Dendritic cell treated with granulocyte-macrophage colony-stimulating factor and Interleukin-4, amounts not matched to agents 40 ng/mL and 50 ng/mL, for 4 days (primary cell): ENCODE measurements around the gene MICU1.

Experiments used
- H3K27ac Mint-ChIP-seq: one replicate; pipeline ENCODE4 v1.8.0; 2022; ENCODE audit warnings: mild to moderate bottlenecking, mixed read lengths
- H3K27me3 Mint-ChIP-seq: one replicate; pipeline ENCODE4 v1.8.0; 2022; ENCODE audit warnings: mild to moderate bottlenecking, mixed read lengths
- H3K36me3 Mint-ChIP-seq: one replicate; pipeline ENCODE4 v1.8.0; 2022; ENCODE audit warnings: low read depth, mixed read lengths
- H3K4me1 Mint-ChIP-seq: one replicate; pipeline ENCODE4 v1.8.0; 2022; ENCODE audit warnings: low read depth, mixed read lengths
- H3K4me3 Mint-ChIP-seq: one replicate; pipeline ENCODE4 v1.8.0; 2022; ENCODE audit warnings: mild to moderate bottlenecking, moderate library complexity, mixed read lengths
- H3K9me3 Mint-ChIP-seq: one replicate; pipeline ENCODE4 v1.8.0; 2022; ENCODE audit warnings: mixed read lengths
- intact Hi-C: fragments of 100-400 bp; cut with micrococcal nuclease; formaldehyde crosslinking; loops from one replicate; pipeline ENCODE4 v1.15.0; 2022

MICU1 gene

DNA sequence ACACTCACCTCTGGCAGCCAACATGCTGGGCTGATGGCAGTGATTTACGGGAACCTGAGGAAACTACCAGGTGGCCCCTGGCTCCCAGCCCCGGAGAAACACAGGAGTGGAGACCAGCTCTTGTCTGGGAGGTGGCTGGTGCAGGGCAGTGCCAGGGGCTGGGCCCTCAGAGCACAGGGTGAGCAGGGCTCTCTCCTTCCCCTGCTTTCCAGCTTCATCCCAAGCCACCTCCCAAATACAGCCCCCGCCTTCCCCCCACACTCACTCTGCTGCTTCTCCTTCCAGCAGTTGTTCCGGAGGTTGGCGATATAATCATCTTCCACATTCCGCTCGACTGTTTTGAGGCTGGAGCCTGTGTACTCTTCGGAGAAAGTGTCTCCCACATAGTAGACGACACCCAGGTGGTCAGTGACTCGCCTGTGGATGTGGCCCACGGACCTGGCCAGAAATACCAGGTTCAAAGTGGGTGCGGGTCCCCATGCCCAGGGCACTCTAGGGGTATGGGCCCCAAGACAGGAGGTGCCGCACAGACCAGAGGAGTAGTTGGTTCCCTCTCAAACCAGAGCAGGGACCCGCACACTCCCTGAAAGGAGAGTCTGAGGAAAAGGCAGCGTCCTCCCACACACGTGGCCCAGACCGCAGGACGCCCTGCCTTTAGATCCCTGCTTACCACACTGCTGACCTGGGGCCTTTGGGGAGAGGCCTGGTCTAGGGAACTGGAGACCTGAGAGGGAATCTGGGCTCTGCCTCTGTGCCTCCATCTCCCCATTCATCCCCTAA lies 289.4 kb downstream of the MICU1 start:
- intact Hi-C loops, result loop anchor here (2.0 to 10.0 kb wide), 4 partner anchors 64 to 292 kb away; partner anchors contain the start of genes ANAPC16, ASCC1 and DDIT4
- H3K4me1 Mint-ChIP-seq, result peaks cover 70% of the 10 kb centered on the region
- H3K27ac Mint-ChIP-seq, result peak overlapping the region; percentile 51
- no peaks in the 10 kb centered on the region for H3K9me3 Mint-ChIP-seq
- H3K27me3 Mint-ChIP-seq, result no peaks in the 10 kb centered on the region
- H3K36me3 Mint-ChIP-seq, result peaks cover 85% of the 10 kb centered on the region
- no peak overlapping the region for H3K4me3 Mint-ChIP-seq

DNA sequence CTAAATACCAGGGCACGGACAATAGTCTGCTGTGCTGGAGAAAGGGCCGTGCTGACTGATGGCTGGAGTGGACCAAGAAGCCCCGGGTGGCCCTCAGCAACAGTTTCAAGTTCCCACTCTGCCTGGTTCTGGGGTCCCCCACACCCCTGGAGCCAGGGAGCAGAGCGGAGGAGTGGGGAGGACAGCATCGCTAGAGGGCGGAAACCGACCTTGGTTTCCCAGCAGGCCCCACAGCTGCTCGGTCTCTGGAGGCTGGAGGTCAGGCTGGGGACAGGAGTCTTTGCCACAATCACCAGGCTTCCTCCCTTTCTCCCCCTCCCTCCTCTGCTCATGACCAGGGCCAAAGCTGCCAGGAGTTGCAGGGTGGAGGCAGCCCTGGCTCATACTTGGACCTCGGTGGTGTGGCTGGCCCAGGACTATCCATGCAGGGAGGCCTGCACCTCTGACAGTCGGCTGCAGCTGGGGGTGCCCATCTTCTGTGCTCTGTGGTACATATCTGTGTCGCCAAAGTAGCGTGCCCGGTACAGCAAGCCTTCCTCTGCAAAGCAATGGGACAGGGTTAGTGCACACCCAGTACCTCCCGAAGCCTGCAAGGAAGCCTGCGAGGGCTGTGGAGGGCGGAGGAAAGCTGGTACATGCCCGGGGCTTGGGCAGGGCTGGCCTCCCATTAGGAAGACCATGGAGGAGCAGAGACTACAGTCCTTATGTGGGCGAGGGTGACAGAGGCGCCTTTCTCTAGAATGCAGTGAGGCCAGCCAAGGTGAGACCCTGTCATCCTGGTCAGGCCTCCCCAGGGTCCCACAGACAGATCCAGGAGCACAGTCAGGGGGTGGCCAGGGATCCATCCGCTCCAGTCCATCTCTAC lies 290.3 kb downstream of the MICU1 start:
- H3K27ac Mint-ChIP-seq, result peak overlapping the region; percentile 61
- intact Hi-C loops, result loop anchor here (2.0 to 10.0 kb wide), 4 partner anchors 63 to 291 kb away; partner anchors contain the start of genes ANAPC16, ASCC1 and DDIT4
- H3K9me3 Mint-ChIP-seq, result no peaks in the 10 kb centered on the region
- no peak overlapping the region for H3K4me3 Mint-ChIP-seq
- no peaks in the 10 kb centered on the region for H3K27me3 Mint-ChIP-seq
- peaks cover 77% of the 10 kb centered on the region for H3K36me3 Mint-ChIP-seq
- H3K4me1 Mint-ChIP-seq, result peaks cover 71% of the 10 kb centered on the region

DNA sequence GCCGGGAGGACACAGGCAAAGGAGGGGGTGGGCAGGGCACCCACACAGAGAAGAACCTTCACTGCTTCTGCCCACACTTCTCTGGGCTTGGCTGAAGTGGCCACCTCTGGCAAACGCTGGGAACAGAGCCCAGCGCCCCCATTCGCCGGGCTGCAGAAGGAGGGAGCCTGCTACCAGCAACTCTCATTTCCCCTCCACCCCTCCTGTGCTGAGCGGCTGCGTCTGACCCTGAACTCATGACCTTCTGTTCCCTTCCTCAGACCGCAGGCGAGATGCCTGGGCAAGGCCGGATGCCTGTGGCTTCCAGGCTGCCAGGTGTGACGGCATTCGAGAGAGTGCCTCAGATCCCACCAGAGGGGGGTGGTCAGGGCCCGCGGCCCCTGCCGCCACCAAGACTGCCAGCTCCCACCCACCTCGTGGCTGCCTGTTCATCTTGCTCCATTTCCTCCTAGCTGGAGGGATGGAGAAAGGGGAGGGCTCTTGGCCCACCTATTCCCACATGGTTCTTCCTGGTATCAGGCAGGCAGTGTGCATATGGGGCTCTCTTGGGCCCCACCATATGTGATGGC lies 291.0 kb downstream of the MICU1 start:
- H3K36me3 Mint-ChIP-seq, result peaks cover 69% of the 10 kb centered on the region
- intact Hi-C loops, result loop anchor here (5.0 to 10.0 kb wide), 4 partner anchors 63 to 290 kb away; partner anchors contain the start of genes ANAPC16, ASCC1 and DDIT4
- H3K4me1 Mint-ChIP-seq, result peaks cover 76% of the 10 kb centered on the region
- peaks cover 1% of the 10 kb centered on the region for H3K27me3 Mint-ChIP-seq
- no peaks in the 10 kb centered on the region for H3K9me3 Mint-ChIP-seq
- H3K4me3 Mint-ChIP-seq, result no peak overlapping the region
- H3K27ac Mint-ChIP-seq, result peak overlapping the region; percentile 61

DNA sequence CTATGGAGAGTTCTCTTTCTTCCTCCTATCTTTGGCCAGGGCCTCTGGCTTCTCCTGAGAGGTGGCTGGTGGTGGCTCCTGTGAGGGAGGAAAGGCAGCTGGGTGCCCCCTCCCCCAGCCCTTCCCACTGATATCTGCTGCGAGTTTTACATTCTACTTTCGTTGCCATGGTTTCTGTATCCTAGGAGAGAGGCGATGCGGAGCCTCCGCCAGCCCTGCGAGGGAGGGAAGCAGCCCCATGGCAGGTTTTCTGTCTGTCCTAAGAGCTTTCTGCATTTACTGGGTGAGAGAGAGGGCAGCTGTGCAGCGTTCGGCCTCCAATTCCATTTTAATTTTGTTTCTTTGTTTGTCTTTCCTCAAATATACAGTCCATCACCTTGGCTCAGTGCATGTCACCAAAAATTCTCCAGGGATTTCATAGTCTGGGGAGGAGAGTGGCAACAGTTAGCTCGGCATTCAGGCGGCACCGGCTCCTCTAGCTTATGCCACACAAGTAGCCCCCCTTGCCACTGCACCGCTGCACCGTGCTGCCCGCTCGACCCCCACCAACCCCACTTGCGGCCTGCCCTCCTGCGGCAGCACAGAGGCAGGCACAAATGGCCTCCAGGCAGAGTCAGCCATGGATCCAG lies 291.6 kb downstream of the MICU1 start:
- intact Hi-C loops, result loop anchor here (5.0 to 10.0 kb wide), 2 partner anchors 77 to 290 kb away; no protein-coding TSS in a partner anchor
- Mint-ChIP-seq H3K27me3 (peaks cover 1% of the 10 kb centered on the region), H3K4me1 (peaks cover 82% of the 10 kb centered on the region), H3K27ac (peak overlapping the region; percentile 61), H3K9me3 (no peaks in the 10 kb centered on the region), H3K4me3 (no peak overlapping the region), H3K36me3 (peaks cover 63% of the 10 kb centered on the region)

DNA sequence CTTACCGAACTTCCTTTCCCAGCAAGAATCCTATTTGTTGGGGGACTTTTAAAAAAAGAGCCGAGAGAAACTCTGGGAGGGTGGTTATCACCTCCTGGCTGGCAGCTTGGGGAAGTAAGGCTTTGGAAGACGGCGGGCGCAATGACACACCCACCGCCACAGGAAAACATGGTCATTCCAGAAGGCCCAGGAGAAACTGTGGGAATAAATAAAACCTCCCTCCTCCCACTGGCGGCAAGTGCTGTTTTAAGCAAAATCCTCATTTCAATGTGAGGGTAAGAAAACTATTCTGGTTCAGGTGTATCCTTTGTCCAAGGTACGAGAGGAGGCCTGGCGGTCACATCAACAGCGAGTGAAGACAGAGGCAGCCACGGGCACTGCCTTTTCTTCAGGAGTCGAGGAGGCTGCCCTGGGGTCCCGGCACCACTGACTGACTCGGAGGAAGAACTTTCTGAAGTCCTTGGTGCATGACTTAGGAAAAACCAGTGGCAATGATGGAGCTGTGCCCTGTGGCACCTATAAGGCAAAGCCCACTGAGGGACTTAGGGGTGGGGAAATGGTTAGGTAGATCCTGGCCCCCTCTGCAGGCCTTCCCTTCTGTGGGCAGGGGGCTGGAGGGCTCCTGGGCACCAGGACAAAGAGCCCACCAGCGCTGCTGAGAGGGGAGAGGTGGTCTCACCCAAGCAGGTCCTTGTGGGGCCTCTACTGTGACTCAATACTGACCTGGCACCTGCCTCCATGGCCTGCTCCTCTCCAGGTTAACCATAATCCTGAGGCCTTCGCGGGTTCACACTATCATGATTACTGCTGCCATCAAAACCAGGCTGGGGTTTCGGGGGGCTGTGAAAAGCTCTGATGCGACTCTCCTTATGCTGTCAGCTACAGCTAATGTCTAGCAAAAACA lies 292.5 kb downstream of the MICU1 start:
- Mint-ChIP-seq H3K9me3 (no peaks in the 10 kb centered on the region), H3K36me3 (peaks cover 54% of the 10 kb centered on the region), H3K27me3 (peaks cover 1% of the 10 kb centered on the region), H3K4me1 (peaks cover 92% of the 10 kb centered on the region), H3K4me3 (no peak overlapping the region), H3K27ac (peak overlapping the region; percentile 89)
- intact Hi-C loops, result loop anchor here (5.0 to 10.0 kb wide), 2 partner anchors 76 to 289 kb away; no protein-coding TSS in a partner anchor

DNA sequence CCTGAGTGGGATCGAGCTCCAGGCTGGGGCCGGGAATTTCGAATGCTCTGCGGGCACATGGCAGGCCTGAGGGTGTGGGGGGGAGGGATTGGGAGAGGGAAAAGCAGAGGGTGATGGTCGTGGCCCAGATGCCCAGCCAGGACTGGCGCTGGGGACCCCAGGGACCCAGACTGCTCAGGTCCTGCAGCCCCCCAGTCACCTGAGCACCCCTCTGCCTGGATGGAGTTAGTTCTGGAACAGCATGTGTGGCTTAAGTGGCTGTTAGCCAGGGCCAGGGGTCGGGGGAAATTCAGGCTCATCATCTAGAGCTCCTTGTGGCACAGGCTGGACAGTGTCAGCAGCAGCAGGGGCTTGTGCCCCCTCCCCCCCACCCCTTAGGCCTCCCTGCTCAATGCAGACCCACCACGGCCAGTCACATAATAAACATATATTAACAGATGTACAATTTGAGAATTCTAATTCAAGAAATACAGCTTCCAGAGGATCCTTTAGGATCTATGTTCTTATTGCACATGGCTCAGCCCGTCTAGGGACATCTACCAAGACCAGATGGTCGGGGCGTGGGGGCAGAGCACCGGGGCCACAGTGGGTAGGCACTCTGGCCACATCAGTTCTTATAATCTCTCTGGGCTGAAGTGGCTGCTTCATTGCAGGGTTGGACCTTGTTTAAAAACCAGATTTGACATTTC lies 293.3 kb downstream of the MICU1 start:
- Mint-ChIP-seq H3K27me3 (peaks cover 4% of the 10 kb centered on the region), H3K4me1 (peaks cover 99% of the 10 kb centered on the region), H3K27ac (peak overlapping the region; percentile 89), H3K4me3 (peak overlapping the region; percentile 20), H3K9me3 (no peaks in the 10 kb centered on the region), H3K36me3 (peaks cover 46% of the 10 kb centered on the region)
- intact Hi-C loops, result loop anchor here (5.0 to 10.0 kb wide), 2 partner anchors 75 to 288 kb away; no protein-coding TSS in a partner anchor

DNA sequence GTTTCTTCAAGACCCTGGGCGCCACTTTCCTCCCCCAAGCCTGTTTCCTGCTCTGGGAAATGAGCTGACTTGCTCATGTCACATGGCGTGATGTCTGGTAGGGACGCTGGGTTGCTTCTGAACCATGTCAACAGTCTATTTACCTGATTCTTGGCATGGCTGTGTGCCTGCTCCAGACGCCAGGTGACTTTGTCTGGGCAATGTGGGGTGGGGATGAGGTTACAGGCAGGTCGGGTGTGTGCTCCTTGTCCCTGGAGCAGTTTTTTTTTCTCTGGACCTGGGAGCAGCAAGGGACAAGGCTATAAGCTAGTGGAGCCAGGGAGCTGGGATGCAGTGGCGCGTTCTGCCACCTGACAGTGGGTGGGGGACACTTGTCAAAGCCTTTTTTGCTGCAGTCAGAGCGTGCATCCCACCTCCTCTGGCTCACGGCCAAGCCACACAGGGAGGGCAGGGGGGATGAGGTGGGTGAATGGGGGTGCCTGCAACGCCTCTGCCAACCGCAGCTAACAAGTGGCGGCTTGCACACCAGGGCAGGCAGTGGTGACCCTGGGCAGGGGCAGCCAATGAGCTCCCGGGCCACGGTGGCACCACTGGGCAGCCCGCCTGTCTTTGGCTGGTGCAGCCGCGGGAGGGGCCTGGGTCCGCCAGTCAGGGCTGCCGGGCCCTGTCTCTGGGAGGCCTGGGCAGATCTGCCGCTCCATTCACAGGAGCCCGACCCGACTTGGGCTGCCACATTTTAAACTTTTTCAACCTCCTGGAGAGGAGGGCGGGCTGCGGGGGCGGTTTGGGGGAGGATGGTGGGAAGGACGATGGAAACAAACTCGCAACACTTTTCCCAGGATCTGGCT lies 294.1 kb downstream of the MICU1 start:
- Mint-ChIP-seq H3K27me3 (peaks cover 5% of the 10 kb centered on the region), H3K27ac (peak overlapping the region; percentile 89), H3K4me3 (peak overlapping the region; percentile 30)

DNA sequence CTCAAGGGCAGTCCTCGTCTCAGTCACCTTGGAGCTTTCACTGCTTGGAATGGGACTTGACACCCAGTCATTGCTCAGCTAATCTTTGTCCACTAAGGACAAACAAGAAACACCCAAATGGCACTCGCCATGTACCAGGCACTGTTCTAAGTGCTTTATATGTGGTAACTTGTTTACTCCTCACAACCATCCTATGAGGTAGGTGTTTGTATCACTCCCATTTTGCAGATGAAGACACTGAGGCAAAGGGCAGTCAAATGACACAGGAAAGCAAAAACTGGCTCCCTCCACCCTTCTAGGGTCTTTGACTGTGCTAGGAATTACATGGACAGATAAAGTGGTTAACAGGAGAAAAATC lies 295.8 kb downstream of the MICU1 start:
- peaks cover 87% of the 10 kb centered on the region for H3K4me1 Mint-ChIP-seq
- peaks cover 21% of the 10 kb centered on the region for H3K36me3 Mint-ChIP-seq
- peaks cover 9% of the 10 kb centered on the region for H3K27me3 Mint-ChIP-seq
- no peaks in the 10 kb centered on the region for H3K9me3 Mint-ChIP-seq
- no peak overlapping the region for H3K4me3 Mint-ChIP-seq
- H3K27ac Mint-ChIP-seq, result peak overlapping the region; percentile 89
- intact Hi-C loops, result loop anchor here (5.0 to 10.0 kb wide), 2 partner anchors 73 to 285 kb away; no protein-coding TSS in a partner anchor

More for the DNA sequence above, 294.1 kb downstream of the MICU1 start:
- Mint-ChIP-seq H3K4me1 (peaks cover 95% of the 10 kb centered on the region), H3K9me3 (no peaks in the 10 kb centered on the region), H3K36me3 (peaks cover 38% of the 10 kb centered on the region)
- intact Hi-C loops, result loop anchor here (5.0 to 10.0 kb wide), 2 partner anchors 74 to 287 kb away; no protein-coding TSS in a partner anchor

DNA sequence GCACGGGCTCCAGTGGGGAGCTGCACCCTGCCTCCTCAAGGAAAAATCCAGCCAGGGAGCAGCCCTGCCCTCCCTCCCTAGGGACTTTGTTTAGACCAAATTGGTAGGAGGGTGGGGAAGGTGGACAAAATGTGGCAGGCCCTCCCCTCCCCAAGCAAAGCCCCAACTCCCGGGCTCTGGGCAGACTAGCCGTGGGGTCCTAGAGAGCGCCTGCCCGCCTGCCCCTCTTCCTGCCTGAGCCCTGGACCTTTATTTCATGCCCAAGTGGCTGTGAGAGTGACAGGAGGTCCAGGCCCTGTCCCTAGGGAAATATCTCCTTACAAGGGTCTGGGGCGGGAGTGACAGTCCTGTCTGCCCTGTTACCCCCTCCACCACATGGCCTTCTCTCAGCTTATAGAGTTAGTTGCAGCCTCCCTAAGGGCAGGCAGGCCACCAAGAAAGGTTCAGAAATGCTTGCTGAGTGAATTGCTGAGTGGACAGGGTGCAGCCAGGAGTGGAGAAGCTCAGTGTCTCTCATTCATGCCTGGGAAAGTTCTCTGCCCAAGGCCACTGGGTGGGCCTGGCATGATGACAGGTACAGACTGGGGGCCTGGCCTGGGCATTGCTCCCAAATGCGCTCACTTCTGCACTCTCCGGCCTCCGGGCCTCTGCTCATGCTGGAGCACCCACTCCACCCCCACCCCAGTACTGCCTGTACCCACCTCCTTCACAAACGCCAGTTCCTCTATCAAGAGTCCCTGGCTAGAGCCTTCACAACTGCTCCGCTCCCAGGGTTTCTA lies 296.4 kb downstream of the MICU1 start:
- H3K27me3 Mint-ChIP-seq, result peaks cover 12% of the 10 kb centered on the region
- H3K27ac Mint-ChIP-seq, result peak overlapping the region; percentile 89
- intact Hi-C loops, result loop anchor here (5.0 to 10.0 kb wide), 2 partner anchors 72 to 285 kb away; no protein-coding TSS in a partner anchor
- H3K4me3 Mint-ChIP-seq, result no peak overlapping the region
- peaks cover 15% of the 10 kb centered on the region for H3K36me3 Mint-ChIP-seq
- no peaks in the 10 kb centered on the region for H3K9me3 Mint-ChIP-seq
- H3K4me1 Mint-ChIP-seq, result peaks cover 87% of the 10 kb centered on the region

DNA sequence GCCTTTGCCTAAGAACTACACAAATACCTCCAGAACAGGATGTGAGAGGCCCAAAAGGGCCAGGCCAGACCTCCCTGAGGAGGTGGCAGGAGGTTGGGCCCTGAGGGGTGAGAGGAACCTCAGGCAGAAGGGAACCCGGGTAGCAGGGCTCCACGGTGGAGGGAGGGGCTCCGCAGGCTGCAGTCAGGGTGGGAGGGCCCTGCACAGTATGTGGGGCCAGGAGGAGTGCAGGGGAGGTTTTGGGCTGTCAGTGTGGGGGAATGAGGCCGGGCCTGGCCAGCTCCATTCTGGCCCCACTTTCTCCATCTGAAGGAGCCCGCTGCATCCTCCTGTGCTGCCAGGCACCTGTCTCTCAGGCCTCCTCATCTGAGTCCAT lies 297.1 kb downstream of the MICU1 start:
- H3K36me3 Mint-ChIP-seq, result peaks cover 8% of the 10 kb centered on the region
- intact Hi-C loops, result no loop called here
- H3K4me3 Mint-ChIP-seq, result no peak overlapping the region
- H3K27ac Mint-ChIP-seq, result peak overlapping the region; percentile 89
- H3K27me3 Mint-ChIP-seq, result peaks cover 15% of the 10 kb centered on the region
- no peaks in the 10 kb centered on the region for H3K9me3 Mint-ChIP-seq
- peaks cover 87% of the 10 kb centered on the region for H3K4me1 Mint-ChIP-seq
